ENCODE measurements around the gene CABLES1.

The CABLES1 gene

GRCh38 chr18:23257137-23257536 lies 121.9 kb downstream of the CABLES1 start:
- ChIA-PET POLR2A (ENCODE audit: low non-redundant PET) (no interaction called here), CTCF (no interaction called here)
- peak overlapping the region; percentile 12; the same call in 1 of the 2 replicates for H3K27ac ChIP-seq
- TF ChIP-seq CTCF (conservative IDR thresholded peaks at IDR 0.05; ENCODE audit: low read depth), result no peak
- no peak for DNase-seq (ENCODE audit: low spot score)

GRCh38 chr18:23257686-23258565 lies 122.6 kb downstream of the CABLES1 start:
- peak overlapping the region; percentile 12 for H3K27ac ChIP-seq
- no peak for DNase-seq (ENCODE audit: low spot score)
- CTCF ChIA-PET, result no interaction called here
- TF ChIP-seq CTCF (conservative IDR thresholded peaks at IDR 0.05; ENCODE audit: low read depth), result no peak
- POLR2A ChIA-PET (ENCODE audit: low non-redundant PET), result no interaction called here

- TF ChIP-seq CTCF (conservative IDR thresholded peaks at IDR 0.05; ENCODE audit: low read depth), result no peak
- DNase-seq (ENCODE audit: low spot score), result no peak
- ChIA-PET POLR2A (ENCODE audit: low non-redundant PET) (no interaction called here), CTCF (interaction anchor here (0.7 kb wide), 1 partner anchor 33 kb away, joined by 3 read pairs; no protein-coding TSS in a partner anchor)
- H3K27ac ChIP-seq, result peak overlapping the region; percentile 93
Measured at GRCh38 chr18:23258566-23259469, 123.5 kb downstream of the CABLES1 start.

- POLR2A ChIA-PET (ENCODE audit: low non-redundant PET), result no interaction called here
- peak; percentile 15 for DNase-seq (ENCODE audit: low spot score)
- peak overlapping the region; percentile 93 for H3K27ac ChIP-seq
- CTCF ChIA-PET, result interaction anchor here (0.6 to 1.0 kb wide), 4 partner anchors 34 to 174 kb away, joined by 3 to 5 read pairs (median 3); no protein-coding TSS in a partner anchor
- TF ChIP-seq CTCF (conservative IDR thresholded peaks at IDR 0.05; ENCODE audit: low read depth), result no peak
Measured at GRCh38 chr18:23259701-23260681, 124.7 kb downstream of the CABLES1 start.

GRCh38 chr18:23260926-23261590 lies 125.8 kb downstream of the CABLES1 start:
- POLR2A ChIA-PET (ENCODE audit: low non-redundant PET), result no interaction called here
- no peak for TF ChIP-seq CTCF (conservative IDR thresholded peaks at IDR 0.05; ENCODE audit: low read depth)
- DNase-seq (ENCODE audit: low spot score), result no peak
- H3K27ac ChIP-seq, result peak overlapping the region; percentile 93
- CTCF ChIA-PET, result interaction anchor here (1.0 kb wide), 1 partner anchor 119 kb away, joined by 3 read pairs; no protein-coding TSS in a partner anchor
